HepG2 (cell line): ENCODE data around the gene IFT43. TPM values are rescaled to one million over a fixed set of nuclear protein-coding genes. Genes with fewer than 3 reads are reported as not detected.

Source experiments
- ARID3A ChIP-seq: IDR thresholded peaks from 2 replicates; pipeline ENCODE4 v1.6.1; 2012; ENCODE audit warnings: low read depth, low read length, improper control_type of control experiment
- ATF4 ChIP-seq, 2 experiments: fragments of 450-650 bp in 1 of 2; sonication (generic) in 1 of 2; formaldehyde crosslinking; IDR thresholded peaks; 2 replicates each; pipeline versions ENCODE4 v1.5.0 to v1.8.0; 2020 to 2022; ENCODE audit warnings: mild to moderate bottlenecking in 1 of 2, missing genetic modification reagents in 1 of 2
- BRF2 ChIP-seq: sonication (generic); formaldehyde crosslinking; IDR thresholded peaks from 2 replicates; pipeline ENCODE4 v1.8.1; 2022; ENCODE audit warnings: mild to moderate bottlenecking, missing genetic modification reagents
- CHD4 ChIP-seq: fragments of 200-600 bp; sonication (generic); IDR thresholded peaks from 2 replicates; pipeline ENCODE4 v1.7.0; 2017; ENCODE audit warnings: mild to moderate bottlenecking, low read length, borderline replicate concordance
- DNMT1 ChIP-seq: sonication (generic); formaldehyde crosslinking; IDR thresholded peaks from 2 replicates; pipeline ENCODE4 v1.5.1; 2020; ENCODE audit warnings: mild to moderate bottlenecking, missing genetic modification reagents
- EP300 ChIP-seq, 3 experiments: sonication (generic) in 1 of 3; formaldehyde crosslinking in 1 of 3; IDR thresholded peaks; 2 replicates each; pipeline versions ENCODE4 v1.5.1 to v1.6.1; 2011 to 2020; ENCODE audit warnings: low read depth in 2 of 3, low read length in 2 of 3, borderline replicate concordance in 1 of 3, improper control_type of control experiment in 1 of 3, mild to moderate bottlenecking in 1 of 3, missing genetic modification reagents in 1 of 3, moderate library complexity in 1 of 3
- ETS1 ChIP-seq: sonication (generic); formaldehyde crosslinking; IDR thresholded peaks from 2 replicates; pipeline ENCODE4 v1.4.0; 2020; ENCODE audit warnings: missing genetic modification reagents
- FOXP1 ChIP-seq, 2 experiments: fragments of 450-650 bp in 1 of 2; IDR thresholded peaks; 2 replicates each; pipeline ENCODE4 v1.6.1; 2017 to 2018; ENCODE audit warnings: antibody characterized with exemption in 1 of 2
- KAT8 ChIP-seq: IDR thresholded peaks from 2 replicates; pipeline ENCODE4 v1.6.1; 2016; ENCODE audit warnings: missing genetic modification reagents, missing compliant biosample characterization
- MAZ ChIP-seq, 2 experiments: sonication (generic) in 1 of 2; formaldehyde crosslinking in 1 of 2; IDR thresholded peaks; 2 replicates each; pipeline versions ENCODE4 v1.5.0 to v1.6.1; 2012 to 2020; ENCODE audit warnings: low read depth in 2 of 2, mild to moderate bottlenecking in 2 of 2, borderline replicate concordance in 1 of 2, improper control_type of control experiment in 1 of 2, low read length in 1 of 2, missing genetic modification reagents in 1 of 2, moderate library complexity in 1 of 2
- PRDM15 ChIP-seq: sonication (generic); formaldehyde crosslinking; IDR thresholded peaks from 2 replicates; pipeline ENCODE4 v1.4.0; 2020; ENCODE audit warnings: missing genetic modification reagents
- SKI ChIP-seq: fragments of 450-650 bp; IDR thresholded peaks from one replicate; pipeline ENCODE4 v1.6.1; 2018; ENCODE audit warnings: mild to moderate bottlenecking; ENCODE audit not compliant: partially characterized antibody
- SMAD1 ChIP-seq: sonication (generic); formaldehyde crosslinking; IDR thresholded peaks from 2 replicates; pipeline ENCODE4 v1.4.0; 2020; ENCODE audit warnings: missing genetic modification reagents, low read depth, mild to moderate bottlenecking, borderline replicate concordance
- U2AF2 ChIP-seq: fragments of 200-400 bp; formaldehyde crosslinking; IDR thresholded peaks from 2 replicates; pipeline ENCODE4 v1.6.1; 2017; ENCODE audit warnings: low read depth, mild to moderate bottlenecking, low read length
- ZFP36 ChIP-seq: fragments of 150-350 bp; IDR thresholded peaks from 2 replicates; pipeline ENCODE4 v1.6.1; 2018; ENCODE audit warnings: borderline replicate concordance, low read length, low read depth; ENCODE audit not compliant: partially characterized antibody
- ZMYM3 ChIP-seq: sonication (generic); formaldehyde crosslinking; IDR thresholded peaks from 2 replicates; pipeline ENCODE4 v1.5.1; 2020; ENCODE audit warnings: mild to moderate bottlenecking, missing genetic modification reagents
- ZNF33B ChIP-seq: sonication (generic); formaldehyde crosslinking; IDR thresholded peaks from 2 replicates; pipeline ENCODE4 v1.5.1; 2020; ENCODE audit warnings: mild to moderate bottlenecking, missing genetic modification reagents
- ZNF44 ChIP-seq: sonication (generic); formaldehyde crosslinking; IDR thresholded peaks from 2 replicates; pipeline ENCODE4 v1.5.1; 2020; ENCODE audit warnings: mild to moderate bottlenecking, missing genetic modification reagents
- ZNF660 ChIP-seq: sonication (generic); formaldehyde crosslinking; IDR thresholded peaks from 2 replicates; pipeline ENCODE4 v1.5.1; 2020; ENCODE audit warnings: mild to moderate bottlenecking, low read depth, missing genetic modification reagents, borderline replicate concordance
- ZNF792 ChIP-seq: IDR thresholded peaks from 2 replicates; pipeline ENCODE4 v1.6.1; 2016
- polyA plus RNA-seq, 8 experiments: library from polyadenylated mRNA; depleted of rRNA in 3 of 8; stranded (reverse) in 7 of 8; unstranded in 1 of 8; fragments of >200 nt; fragmentation: Illumina TruSeq in 4 of 8; extraction: Trizol in 4 of 8; gene quantifications; 2 replicates each; pipeline versions ENCODE4 v1.2.1 to v1.2.3, GENCODE V29; 2011 to 2016; ENCODE audit warnings: low read depth in 4 of 8, missing spikeins in 1 of 8, mixed read lengths in 1 of 8; ENCODE audit not compliant: insufficient read depth in 1 of 8
- total RNA-seq, 5 experiments: library from RNA; depleted of rRNA; stranded (reverse); fragments of >200 nt; fragmentation: Illumina TruSeq; extraction: Trizol; gene quantifications; 2 replicates each; pipeline ENCODE4 v1.2.3, GENCODE V29; 2016; ENCODE audit warnings: low read depth in 1 of 5

The IFT43 gene
- total and polyA plus RNA-seq, 2 of the 13 experiments (the other 11 are each of a cell fraction or from before 2014, with no cell fraction given), result 0.15 to 0.55 TPM

GRCh38 chr14:75989134-75989533, 3.6 kb downstream of the IFT43 start (continued):
- TF ChIP-seq ETS1, result no peak
- TF ChIP-seq U2AF2, result no peak
- no peak for TF ChIP-seq ZNF792 (CRISPR knock-in tag)
- no peak for TF ChIP-seq FOXP1 (IDR thresholded peaks at IDR 0.05)
- no peak for TF ChIP-seq FOXP1 (CRISPR knock-in tag; IDR thresholded peaks at IDR 0.05)
- TF ChIP-seq DNMT1 (CRISPR knock-in tag), result no peak
- TF ChIP-seq ATF4 (CRISPR knock-in tag; IDR thresholded peaks at IDR 0.05), result peak in 1 of 2 experiments; percentile 59; a peak in 1 of 4 replicates
- no peak for TF ChIP-seq CHD4
- peak; percentile 82 for TF ChIP-seq KAT8 (CRISPR knock-in tag)
- peak; percentile 68 for TF ChIP-seq ARID3A
- TF ChIP-seq MAZ (IDR thresholded peaks at IDR 0.05; ENCODE audit: borderline replicate concordance, low read depth, low read length), result no peak
- no peak for TF ChIP-seq MAZ (CRISPR knock-in tag; IDR thresholded peaks at IDR 0.05; ENCODE audit: low read depth)
- no peak for TF ChIP-seq SMAD1 (CRISPR knock-in tag)
- no peak for TF ChIP-seq BRF2 (CRISPR knock-in tag)
- peak; percentile 56 for TF ChIP-seq SKI
- no peak for TF ChIP-seq ZNF660 (CRISPR knock-in tag)
- TF ChIP-seq PRDM15 (CRISPR knock-in tag), result peak; percentile 90
- TF ChIP-seq ZNF44 (CRISPR knock-in tag), result no peak
- no peak for TF ChIP-seq ZMYM3 (CRISPR knock-in tag)
- no peak for TF ChIP-seq ZFP36
- TF ChIP-seq EP300 (IDR thresholded peaks at IDR 0.05; ENCODE audit: low read depth in 2 of 2, low read length in 2 of 2), result peak in 1 of 2 experiments; percentile 62; a peak in 2 of 4 replicates
- TF ChIP-seq EP300 (CRISPR knock-in tag; IDR thresholded peaks at IDR 0.05; ENCODE audit: borderline replicate concordance), result no peak
- TF ChIP-seq ZNF33B (CRISPR knock-in tag), result no peak
